ENCODE data around the gene ZNF276. TPM values are rescaled to one million over a fixed set of nuclear protein-coding genes. Genes with fewer than 3 reads are reported as not detected.

Gene ZNF276
- total RNA-seq, 1 donor from 2014 or later = 34.4 TPM

- H3K27me3 Mint-ChIP-seq (ENCODE audit: low read depth) = no peaks in the 10 kb centered on the region
- H3K4me1 Mint-ChIP-seq (ENCODE audit: low read depth) = peaks cover 4% of the 10 kb centered on the region
- DNase-seq (ENCODE audit: low spot score) = no peak
- no peak overlapping the region for H3K4me3 Mint-ChIP-seq (ENCODE audit: low read depth)
- no peak overlapping the region for H3K27ac Mint-ChIP-seq
- intact Hi-C loops (cut with micrococcal nuclease) = no loop called here
- H3K36me3 Mint-ChIP-seq (ENCODE audit: low read depth) = peaks cover 11% of the 10 kb centered on the region
- no peaks in the 10 kb centered on the region for H3K9me3 Mint-ChIP-seq
Measured at GRCh38 chr16:89710709-89711564, 10.4 kb upstream of the ZNF276 start.

GRCh38 chr16:89711601-89712273, 9.6 kb upstream of the ZNF276 start:
- peak overlapping the region; percentile 79 for H3K4me3 Mint-ChIP-seq (ENCODE audit: low read depth)
- no peak overlapping the region for H3K27ac Mint-ChIP-seq
- H3K9me3 Mint-ChIP-seq = no peaks in the 10 kb centered on the region
- peak; percentile 63 for DNase-seq (ENCODE audit: low spot score)
- peaks cover 2% of the 10 kb centered on the region for H3K4me1 Mint-ChIP-seq (ENCODE audit: low read depth)
- intact Hi-C loops (cut with micrococcal nuclease) = loop anchor here (1.0 kb wide), 1 partner anchor 11 kb away; no protein-coding TSS in a partner anchor
- no peaks in the 10 kb centered on the region for H3K27me3 Mint-ChIP-seq (ENCODE audit: low read depth)
- peaks cover 15% of the 10 kb centered on the region for H3K36me3 Mint-ChIP-seq (ENCODE audit: low read depth)

GRCh38 chr16:89712274-89712781, 9.0 kb upstream of the ZNF276 start:
- Mint-ChIP-seq H3K27me3 (ENCODE audit: low read depth) (no peaks in the 10 kb centered on the region), H3K4me1 (ENCODE audit: low read depth) (peaks cover 2% of the 10 kb centered on the region), H3K4me3 (ENCODE audit: low read depth) (peak overlapping the region; percentile 79), H3K36me3 (ENCODE audit: low read depth) (peaks cover 18% of the 10 kb centered on the region), H3K27ac (peak overlapping the region; percentile 38), H3K9me3 (no peaks in the 10 kb centered on the region)
- no peak for DNase-seq (ENCODE audit: low spot score)
- intact Hi-C loops (cut with micrococcal nuclease) = loop anchor here (1.0 kb wide), 1 partner anchor 10 kb away; no protein-coding TSS in a partner anchor

DNA sequence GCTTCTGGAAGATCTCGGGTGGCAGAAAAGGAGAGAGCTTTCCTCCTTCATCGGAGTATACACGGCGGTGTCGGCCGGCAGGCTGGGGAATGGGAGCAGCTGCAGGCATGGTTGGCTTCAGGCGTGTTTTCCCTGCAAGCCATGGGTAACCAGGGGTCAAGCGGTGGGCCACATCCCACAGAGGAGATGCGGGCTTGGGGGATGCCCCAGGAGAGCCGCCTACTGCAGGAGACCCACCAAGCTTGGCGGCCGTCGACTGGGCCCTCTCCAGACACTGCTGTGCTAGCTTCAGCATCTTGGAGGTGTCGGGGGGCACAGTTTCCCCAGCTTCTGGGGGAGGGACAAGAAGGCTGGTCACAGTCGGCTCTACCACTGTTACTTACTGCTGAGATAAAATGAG, 4.8 kb upstream of the ZNF276 start:
- H3K4me1 Mint-ChIP-seq (ENCODE audit: low read depth) = peaks cover 17% of the 10 kb centered on the region
- intact Hi-C loops (cut with micrococcal nuclease) = no loop called here
- peaks cover 31% of the 10 kb centered on the region for H3K36me3 Mint-ChIP-seq (ENCODE audit: low read depth)
- no peaks in the 10 kb centered on the region for H3K27me3 Mint-ChIP-seq (ENCODE audit: low read depth)
- H3K27ac Mint-ChIP-seq = no peak overlapping the region
- DNase-seq (ENCODE audit: low spot score) = no peak
- no peaks in the 10 kb centered on the region for H3K9me3 Mint-ChIP-seq
- H3K4me3 Mint-ChIP-seq (ENCODE audit: low read depth) = no peak overlapping the region

DNA sequence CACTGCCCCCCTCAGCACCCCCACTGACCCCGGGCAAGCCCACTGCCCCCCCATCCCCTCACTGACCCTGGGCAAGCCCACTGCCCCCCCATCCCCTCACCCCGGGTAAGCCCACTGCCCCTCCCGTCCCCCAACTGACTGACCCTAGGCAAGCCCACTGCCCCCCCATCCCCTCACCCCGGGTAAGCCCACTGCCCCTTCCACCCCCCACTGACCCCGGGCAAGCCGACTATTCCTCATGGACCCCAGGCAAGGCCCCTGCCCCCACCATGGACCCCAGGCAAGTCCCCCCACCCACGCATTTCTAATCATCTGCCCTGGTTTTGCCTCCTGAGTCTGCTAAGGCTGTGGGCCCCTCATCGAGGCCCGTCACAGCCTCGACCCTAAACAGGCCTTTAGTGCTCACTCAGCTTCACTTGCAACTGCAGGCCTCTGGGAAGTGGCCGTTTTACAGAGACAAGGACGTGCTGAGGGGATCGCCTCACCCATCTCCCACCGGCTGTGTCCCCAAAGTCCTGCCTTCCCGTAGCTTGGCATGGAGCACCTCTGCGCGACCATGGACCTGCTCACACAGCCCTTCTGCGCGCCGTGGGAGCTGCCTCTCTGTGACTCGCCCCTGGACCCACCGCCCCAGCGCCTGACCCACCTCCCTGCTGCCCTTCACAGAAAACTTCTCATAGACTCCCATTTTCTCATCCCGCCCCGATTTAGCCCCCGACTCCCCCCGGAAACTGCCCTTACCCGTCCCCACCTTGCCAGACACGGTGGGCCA, 4.2 kb upstream of the ZNF276 start:
- no peak for DNase-seq (ENCODE audit: low spot score)
- peak overlapping the region; percentile 17 for H3K4me3 Mint-ChIP-seq (ENCODE audit: low read depth)
- H3K27me3 Mint-ChIP-seq (ENCODE audit: low read depth) = no peaks in the 10 kb centered on the region
- peaks cover 17% of the 10 kb centered on the region for H3K4me1 Mint-ChIP-seq (ENCODE audit: low read depth)
- intact Hi-C loops (cut with micrococcal nuclease) = no loop called here
- no peaks in the 10 kb centered on the region for H3K9me3 Mint-ChIP-seq
- peaks cover 31% of the 10 kb centered on the region for H3K36me3 Mint-ChIP-seq (ENCODE audit: low read depth)
- no peak overlapping the region for H3K27ac Mint-ChIP-seq

- Mint-ChIP-seq H3K36me3 (ENCODE audit: low read depth) (peaks cover 36% of the 10 kb centered on the region), H3K4me3 (ENCODE audit: low read depth) (no peak overlapping the region), H3K27ac (no peak overlapping the region), H3K9me3 (no peaks in the 10 kb centered on the region), H3K4me1 (ENCODE audit: low read depth) (peaks cover 22% of the 10 kb centered on the region), H3K27me3 (ENCODE audit: low read depth) (no peaks in the 10 kb centered on the region)
- intact Hi-C loops (cut with micrococcal nuclease) = no loop called here
- DNase-seq (ENCODE audit: low spot score) = no peak
Measured at GRCh38 chr16:89717688-89718505, 3.4 kb upstream of the ZNF276 start.

DNA sequence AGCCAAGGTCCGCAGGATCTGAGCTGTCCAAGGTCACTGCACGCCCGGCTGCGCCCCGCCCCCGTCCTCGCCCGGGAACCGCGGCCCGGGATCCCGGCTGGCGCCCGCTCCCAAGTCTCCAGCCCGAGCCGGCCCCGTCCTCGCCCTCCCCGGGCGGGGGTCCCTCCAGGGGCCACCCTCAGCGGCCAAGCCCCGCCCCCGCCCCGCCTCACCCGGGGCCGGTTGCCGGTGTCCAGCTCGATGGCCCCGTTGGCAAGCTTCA, 855 bp upstream of the ZNF276 start:
- Mint-ChIP-seq H3K36me3 (ENCODE audit: low read depth) (peaks cover 39% of the 10 kb centered on the region), H3K27ac (no peak overlapping the region), H3K27me3 (ENCODE audit: low read depth) (no peaks in the 10 kb centered on the region), H3K9me3 (no peaks in the 10 kb centered on the region), H3K4me1 (ENCODE audit: low read depth) (peaks cover 33% of the 10 kb centered on the region), H3K4me3 (ENCODE audit: low read depth) (peak overlapping the region; percentile 68)
- no peak for DNase-seq (ENCODE audit: low spot score)
- intact Hi-C loops (cut with micrococcal nuclease) = loop anchor here (2.0 to 5.0 kb wide), 4 partner anchors 16 to 362 kb away; no protein-coding TSS in a partner anchor

- intact Hi-C loops (cut with micrococcal nuclease) = loop anchor here (1.0 to 5.0 kb wide), 6 partner anchors 9 to 361 kb away; partner anchors contain the start of gene SPATA2L
- Mint-ChIP-seq H3K4me1 (ENCODE audit: low read depth) (peaks cover 33% of the 10 kb centered on the region), H3K27ac (peak overlapping the region; percentile 28)
Measured at GRCh38 chr16:89721546-89722391, 432 bp downstream of the ZNF276 start.

GRCh38 chr16:89722392-89723278, 1.3 kb downstream of the ZNF276 start:
- intact Hi-C loops (cut with micrococcal nuclease) = loop anchor here (1.0 to 5.0 kb wide), 4 partner anchors 10 to 360 kb away; no protein-coding TSS in a partner anchor
- no peaks in the 10 kb centered on the region for H3K27me3 Mint-ChIP-seq (ENCODE audit: low read depth)
- no peaks in the 10 kb centered on the region for H3K9me3 Mint-ChIP-seq
- H3K27ac Mint-ChIP-seq = peak overlapping the region; percentile 79
- peaks cover 37% of the 10 kb centered on the region for H3K4me1 Mint-ChIP-seq (ENCODE audit: low read depth)
- H3K4me3 Mint-ChIP-seq (ENCODE audit: low read depth) = peak overlapping the region; percentile 87
- peaks cover 37% of the 10 kb centered on the region for H3K36me3 Mint-ChIP-seq (ENCODE audit: low read depth)
- peak; percentile 82 for DNase-seq (ENCODE audit: low spot score)

More at GRCh38 chr16:89721546-89722391, 432 bp downstream of the ZNF276 start:
- H3K4me3 Mint-ChIP-seq (ENCODE audit: low read depth) = peak overlapping the region; percentile 87
- H3K9me3 Mint-ChIP-seq = no peaks in the 10 kb centered on the region
- peak; percentile 82 for DNase-seq (ENCODE audit: low spot score)
- H3K36me3 Mint-ChIP-seq (ENCODE audit: low read depth) = peaks cover 35% of the 10 kb centered on the region
- no peaks in the 10 kb centered on the region for H3K27me3 Mint-ChIP-seq (ENCODE audit: low read depth)

GRCh38 chr16:89723279-89724250, 2.2 kb downstream of the ZNF276 start:
- H3K36me3 Mint-ChIP-seq (ENCODE audit: low read depth) = peaks cover 31% of the 10 kb centered on the region
- peak overlapping the region; percentile 87 for H3K4me3 Mint-ChIP-seq (ENCODE audit: low read depth)
- no peaks in the 10 kb centered on the region for H3K27me3 Mint-ChIP-seq (ENCODE audit: low read depth)
- peak; percentile 85 for DNase-seq (ENCODE audit: low spot score)
- intact Hi-C loops (cut with micrococcal nuclease) = loop anchor here (5.0 kb wide), 3 partner anchors 39 to 359 kb away; no protein-coding TSS in a partner anchor
- peaks cover 37% of the 10 kb centered on the region for H3K4me1 Mint-ChIP-seq (ENCODE audit: low read depth)
- peak overlapping the region; percentile 87 for H3K27ac Mint-ChIP-seq
- H3K9me3 Mint-ChIP-seq = no peaks in the 10 kb centered on the region
